ENCODE measurements around the gene BBS9. TPM values are rescaled to one million over a fixed set of nuclear protein-coding genes. Genes with fewer than 3 reads are reported as not detected.

The BBS9 gene
- total and polyA plus RNA-seq, 2 of the 4 experiments (the other 2 are of a cell fraction), result 7.9 to 9.5 TPM

- Histone ChIP-seq H3K9ac (ENCODE audit: low read depth, low read length) (no peak overlapping the region), H3K4ac (ENCODE audit: low read depth, low read length) (no peak overlapping the region), H3K4me2 (ENCODE audit: low read depth, low read length) (no peak overlapping the region), H4K20me1 (ENCODE audit: insufficient read depth, low read length) (no peaks in the 10 kb centered on the region), H3K79me1 (ENCODE audit: low read depth in 1 of 2, low read length in 2 of 2) (no peaks in the 10 kb centered on the region), H4K91ac (ENCODE audit: insufficient read depth, low read depth, low read length) (no peak overlapping the region), H3K4me3 (ENCODE audit: insufficient read depth, low read depth, low read length) (no peak overlapping the region), H4K8ac (ENCODE audit: low read depth in 2 of 2, low read length in 2 of 2) (no peak overlapping the region), H2AK9ac (replicated peaks; ENCODE audit: low read depth, low read length, poor library complexity) (no peak overlapping the region), H2BK15ac (ENCODE audit: low read depth, low read length) (no peak overlapping the region), H3K14ac (replicated peaks; ENCODE audit: low read depth, low read length) (no peak overlapping the region), H3K23ac (ENCODE audit: low read depth, low read length) (no peak overlapping the region), H3K36me3 (ENCODE audit: control insufficient read depth, insufficient read depth, low read length) (no peaks in the 10 kb centered on the region), H2BK120ac (ENCODE audit: low read depth, low read length) (no peak overlapping the region), H3K56ac (ENCODE audit: extremely low read depth, insufficient read depth, low read length) (no peak overlapping the region), H3K9me3 (ENCODE audit: control insufficient read depth, insufficient read depth, low read length) (no peaks in the 10 kb centered on the region), H3K27me3 (ENCODE audit: control insufficient read depth, insufficient read depth, low read length) (no peaks in the 10 kb centered on the region), H3K27ac (ENCODE audit: insufficient read depth, low read length) (no peak overlapping the region), H2AK5ac (ENCODE audit: low read depth, low read length) (no peak overlapping the region), H4K5ac (ENCODE audit: low read depth, low read length) (no peak overlapping the region), H2BK5ac (ENCODE audit: low read depth, low read length, poor library complexity, severe bottlenecking) (no peak overlapping the region), H2AFZ (replicated peaks; ENCODE audit: low read length, poor library complexity) (no peak overlapping the region), H3K4me1 (ENCODE audit: control insufficient read depth, insufficient read depth, low read length) (peaks cover 3% of the 10 kb centered on the region; the same call in 1 of the 2 replicates), H2BK20ac (ENCODE audit: low read depth, low read length) (no peak overlapping the region), H3K9me1 (ENCODE audit: insufficient read depth, low read length) (no peaks in the 10 kb centered on the region), H3K18ac (ENCODE audit: low read depth, low read length) (no peak overlapping the region)
- CTCF ChIA-PET, result no interaction called here
- WGBS, 2 experiments (ENCODE audit: extremely low coverage in 2 of 2, insufficient read length in 1 of 2), result no CpG with 5 or more reads among the region's 2 CpGs
- POLR2A ChIA-PET (ENCODE audit: unreplicated experiment), result no interaction called here
- no TSS peak for BruUV-seq (replicated peaks)
- no peak for DNase-seq
- in situ Hi-C loops (cut with MboI; ENCODE audit: low sequenced_read_pairs), result no loop called here
- TF ChIP-seq ELK1 (IDR thresholded peaks at IDR 0.05; ENCODE audit: borderline replicate concordance, low read depth, low read length), result no peak
- no peak for TF ChIP-seq MAZ (IDR thresholded peaks at IDR 0.05; ENCODE audit: borderline replicate concordance, low read depth, low read length)
- no peak for ATAC-seq (ENCODE audit: low read depth)
- intact Hi-C loops (cut with micrococcal nuclease), result no loop called here
- dilution Hi-C loops (cut with HindIII; ENCODE audit: low sequenced_read_pairs, unreplicated experiment), result no loop called here
These were observed 63.4 kb downstream of the BBS9 start for GRCh38 chr7:33192695-33193291.
